Stimulated activated effector memory CD8-positive, alpha-beta T cell treated with anti-CD3 and anti-CD28 coated beads, Interleukin-12 subunit alpha, Interleukin-12 subunit beta, amount 100 ng/mL, for 72 hours (primary cell): ENCODE data around the gene SPATA31A1.
"Not testable (repeated sequence)": the region's sequence is repeated elsewhere in the genome, so short reads cannot be mapped to it uniquely, and the experiment has no call there.

ENCODE experiments used
- ATAC-seq: fragments of 150-1000 bp; cut with Tn5 transposase; 2 replicates; pipeline ENCODE4 v1.10.0; 2021
- DNase-seq, 2 donors: peaks; one replicate each; pipeline ENCODE4 v3.0.0; 2021 to 2022; ENCODE audit warnings: low spot score in 2 of 2
- H3K27ac Mint-ChIP-seq: one replicate; pipeline ENCODE4 v1.8.0; 2022; ENCODE audit warnings: mild to moderate bottlenecking, mixed read lengths
- H3K36me3 Mint-ChIP-seq: one replicate; pipeline ENCODE4 v1.8.0; 2022; ENCODE audit warnings: mild to moderate bottlenecking, mixed read lengths
- H3K4me1 Mint-ChIP-seq: one replicate; pipeline ENCODE4 v1.8.0; 2022; ENCODE audit warnings: mixed read lengths
- H3K4me3 Mint-ChIP-seq: one replicate; pipeline ENCODE4 v1.8.0; 2022; ENCODE audit warnings: mild to moderate bottlenecking, mixed read lengths
- H3K9me3 Mint-ChIP-seq: one replicate; pipeline ENCODE4 v1.8.0; 2022; ENCODE audit warnings: mixed read lengths

Gene SPATA31A1

DNA sequence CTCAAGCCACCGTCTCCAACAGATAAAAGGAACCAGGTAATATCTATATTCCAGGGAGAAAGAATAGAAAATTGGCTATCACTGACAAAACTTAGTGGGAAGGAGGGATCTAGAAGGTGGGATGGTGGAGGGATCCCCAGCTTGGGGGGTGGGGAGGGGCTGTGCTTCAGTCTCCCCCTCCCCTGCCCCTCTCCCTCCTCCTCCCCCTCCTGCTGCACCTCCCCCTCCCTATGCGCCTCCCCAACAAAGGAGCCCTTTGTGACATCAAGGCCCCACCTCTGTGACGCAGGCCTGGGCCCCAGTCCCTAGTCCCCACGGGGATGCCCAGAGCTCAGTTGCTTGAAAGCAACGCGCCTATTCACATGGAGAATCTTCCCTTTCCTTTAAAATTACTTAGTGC lies at the start of gene SPATA31A1:
Gene SPATA31A1, plus strand, starts transcription at position 301 of the 400 bp plus-strand sequence. Its CDS starts 62 bp downstream, at position 363.
- not testable (repeated sequence) for DNase-seq, H3K36me3 Mint-ChIP-seq, ATAC-seq, H3K27ac Mint-ChIP-seq, H3K9me3 Mint-ChIP-seq, H3K4me3 Mint-ChIP-seq, H3K4me1 Mint-ChIP-seq

- not testable (repeated sequence) for DNase-seq, H3K27ac Mint-ChIP-seq, H3K9me3 Mint-ChIP-seq, H3K36me3 Mint-ChIP-seq, H3K4me1 Mint-ChIP-seq, H3K4me3 Mint-ChIP-seq, ATAC-seq
These were observed 52.1 kb downstream of the SPATA31A1 start for GRCh38 chr9:39407261-39408204.

DNA sequence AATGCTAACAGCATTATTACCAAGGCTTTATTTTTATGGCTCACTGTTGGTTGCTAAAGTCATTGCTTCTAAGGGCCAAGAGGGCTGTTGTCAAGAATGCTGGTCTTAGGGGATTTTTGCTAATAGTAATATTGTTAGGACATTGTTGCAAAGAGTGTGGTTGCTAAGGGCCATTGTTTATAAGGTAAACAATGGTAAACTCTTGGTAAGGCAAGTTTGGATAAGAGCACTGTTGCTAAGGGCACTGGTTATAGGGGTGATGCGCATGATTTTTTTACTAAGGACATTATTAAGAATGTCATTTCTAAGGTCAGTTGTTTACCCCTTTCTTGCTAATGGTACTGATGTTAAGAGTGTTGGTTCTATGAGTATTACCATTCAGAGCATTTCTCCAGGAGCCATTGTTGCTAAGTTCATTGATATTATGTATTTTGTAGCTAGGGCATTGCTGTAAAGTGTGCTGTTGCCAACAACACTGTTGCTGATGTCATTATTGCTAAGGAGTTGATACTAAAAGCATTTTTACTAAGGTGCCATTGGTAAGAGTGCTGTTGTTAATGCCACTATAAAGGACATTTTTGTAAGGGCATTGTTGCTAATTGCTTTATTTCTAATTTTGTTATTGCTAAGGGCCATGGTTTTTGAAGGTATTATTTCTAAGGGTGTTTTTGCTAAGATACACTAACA lies 55.9 kb downstream of the SPATA31A1 start:
- not testable (repeated sequence) for H3K9me3 Mint-ChIP-seq, ATAC-seq, H3K4me1 Mint-ChIP-seq, H3K27ac Mint-ChIP-seq, DNase-seq, H3K36me3 Mint-ChIP-seq, H3K4me3 Mint-ChIP-seq
